Posterior cingulate gyrus (tissue), 11 donors: Measurements from ENCODE around the gene CES2.

Source experiments
- DNase-seq, 10 donors: peaks; one replicate each; pipeline versions ENCODE4 v3.0.0 to v3.0.0-alpha.2; 2020 to 2021; ENCODE audit warnings: mixed read lengths in 3 of 10
- intact Hi-C: fragments of 100-400 bp; cut with DNase I; formaldehyde crosslinking; loops from one replicate; pipeline ENCODE4 v1.15.1; 2023

The CES2 gene

DNA sequence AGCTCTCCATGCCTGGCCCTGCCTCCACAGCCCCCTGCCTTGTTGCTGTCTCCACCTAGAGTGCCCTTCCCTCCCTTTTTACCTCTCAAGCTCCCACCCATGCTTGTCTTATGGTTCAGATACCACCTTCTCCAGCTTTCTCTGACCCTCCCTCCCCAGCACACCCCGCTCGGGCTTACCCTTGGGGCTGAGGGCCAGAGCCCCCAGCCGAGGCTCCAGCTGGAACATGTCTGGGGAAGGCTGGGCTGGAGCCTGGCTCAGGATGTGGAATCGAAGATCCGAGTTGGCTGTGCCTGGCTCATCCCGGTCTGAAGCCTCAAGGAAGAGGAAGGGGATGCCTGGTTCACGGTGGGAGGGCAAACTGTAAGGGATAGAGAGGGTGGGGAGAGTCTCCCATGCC is 20.3 kb upstream of the CES2 start:
- no peak for DNase-seq

GRCh38 chr16:66916518-66916917 is 18.8 kb upstream of the CES2 start:
- intact Hi-C loops = no loop called here
- no peak for DNase-seq

More for the DNA sequence above, 20.3 kb upstream of the CES2 start:
- intact Hi-C loops = no loop called here

GRCh38 chr16:66917741-66918140 is 17.6 kb upstream of the CES2 start:
- intact Hi-C loops = no loop called here

GRCh38 chr16:66918355-66918754 is 17.0 kb upstream of the CES2 start:
- intact Hi-C loops = no loop called here
- DNase-seq = no peak

More at GRCh38 chr16:66917741-66918140, 17.6 kb upstream of the CES2 start:
- DNase-seq = no peak

- DNase-seq = no peak
- intact Hi-C loops = no loop called here
Observed at GRCh38 chr16:66918803-66919568, 16.3 kb upstream of the CES2 start, which contains the start of gene CDH16. CDH16 (minus strand) TSS chr16:66918885; CDS start chr16:66918065, 820 bp downstream.

DNA sequence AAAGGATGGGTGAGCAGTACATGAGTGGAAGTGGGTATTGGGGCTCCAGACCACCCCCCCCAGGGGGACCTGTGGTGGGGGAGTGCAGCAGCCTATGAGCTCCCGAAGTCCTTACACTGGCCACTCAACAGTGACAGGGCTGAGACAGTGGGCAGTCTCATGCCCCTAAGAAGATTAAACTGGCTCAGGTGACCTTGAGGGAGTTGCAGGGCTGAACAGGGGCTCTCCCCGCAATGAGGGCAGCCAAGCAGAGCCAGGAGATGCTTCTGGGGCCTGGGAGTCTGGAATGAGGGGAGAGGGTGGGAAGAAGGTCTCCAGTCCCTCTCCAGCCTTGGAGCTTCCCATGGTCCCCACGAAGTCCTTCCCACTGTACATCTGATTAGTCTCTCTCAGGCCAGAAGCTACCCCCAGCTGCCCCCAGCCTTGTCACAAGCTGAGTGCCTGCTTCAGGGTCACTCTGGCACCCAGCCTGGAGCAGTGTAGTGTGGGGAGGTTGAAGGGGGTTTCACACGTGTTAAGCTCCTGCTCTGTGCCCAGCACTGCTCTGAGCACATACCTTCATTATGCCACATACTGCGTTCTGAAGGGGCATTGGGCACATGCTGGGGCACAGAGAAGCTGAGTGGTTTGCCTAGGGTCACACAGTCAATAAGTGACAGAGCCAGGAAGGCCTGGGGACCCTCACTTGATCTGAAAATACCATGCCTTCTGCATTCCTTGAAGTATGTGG is 15.6 kb upstream of the CES2 start:
- DNase-seq = no peak
- intact Hi-C loops = no loop called here

DNA sequence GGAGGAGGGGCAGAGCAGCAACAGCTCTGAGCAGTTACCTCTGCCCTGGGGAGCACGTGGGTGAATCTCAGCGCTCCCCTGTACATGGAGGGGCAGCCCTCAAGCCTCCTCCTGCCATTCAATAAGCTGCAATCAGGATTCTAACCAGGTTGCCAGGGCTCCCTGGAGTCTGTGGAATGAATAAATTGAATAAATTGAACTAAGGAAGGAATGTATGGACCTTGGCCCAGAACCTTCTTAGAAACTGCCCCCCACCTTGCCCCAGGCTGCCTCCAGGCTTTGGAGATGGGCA is 15.1 kb upstream of the CES2 start:
- intact Hi-C loops = no loop called here

GRCh38 chr16:66920924-66921680 is 14.2 kb upstream of the CES2 start:
- intact Hi-C loops = no loop called here
- no peak for DNase-seq

More for the DNA sequence above, 15.1 kb upstream of the CES2 start:
- no peak for DNase-seq

GRCh38 chr16:66921729-66922450 is 13.4 kb upstream of the CES2 start:
- no peak for DNase-seq
- intact Hi-C loops = no loop called here

DNA sequence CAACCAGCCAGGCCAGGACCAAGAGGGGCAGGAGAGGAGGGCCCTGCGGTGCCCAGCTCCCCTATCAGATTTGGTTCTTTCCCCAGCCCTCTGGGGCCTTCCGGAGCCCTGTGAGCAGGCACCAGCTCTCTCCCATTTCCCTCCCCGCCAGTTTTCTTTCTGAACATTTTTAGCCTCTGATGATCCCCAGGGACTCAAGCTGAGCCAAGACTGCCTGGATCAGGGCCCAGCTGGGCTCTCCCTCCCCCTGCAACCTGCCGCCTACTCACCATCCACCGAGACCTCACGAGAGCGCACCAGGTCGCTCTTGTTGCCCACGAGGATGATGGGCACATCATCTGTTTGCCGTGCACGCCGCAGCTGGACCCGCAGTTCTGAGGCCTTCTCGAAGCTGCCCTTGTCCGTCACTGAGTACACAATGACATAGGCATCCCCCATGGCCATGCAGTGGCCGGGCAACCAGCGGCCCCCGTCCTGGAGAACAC is 12.0 kb upstream of the CES2 start:
- no peak for DNase-seq
- intact Hi-C loops = no loop called here

GRCh38 chr16:66923866-66924265 is 11.4 kb upstream of the CES2 start:
- intact Hi-C loops = no loop called here
- DNase-seq = no peak

DNA sequence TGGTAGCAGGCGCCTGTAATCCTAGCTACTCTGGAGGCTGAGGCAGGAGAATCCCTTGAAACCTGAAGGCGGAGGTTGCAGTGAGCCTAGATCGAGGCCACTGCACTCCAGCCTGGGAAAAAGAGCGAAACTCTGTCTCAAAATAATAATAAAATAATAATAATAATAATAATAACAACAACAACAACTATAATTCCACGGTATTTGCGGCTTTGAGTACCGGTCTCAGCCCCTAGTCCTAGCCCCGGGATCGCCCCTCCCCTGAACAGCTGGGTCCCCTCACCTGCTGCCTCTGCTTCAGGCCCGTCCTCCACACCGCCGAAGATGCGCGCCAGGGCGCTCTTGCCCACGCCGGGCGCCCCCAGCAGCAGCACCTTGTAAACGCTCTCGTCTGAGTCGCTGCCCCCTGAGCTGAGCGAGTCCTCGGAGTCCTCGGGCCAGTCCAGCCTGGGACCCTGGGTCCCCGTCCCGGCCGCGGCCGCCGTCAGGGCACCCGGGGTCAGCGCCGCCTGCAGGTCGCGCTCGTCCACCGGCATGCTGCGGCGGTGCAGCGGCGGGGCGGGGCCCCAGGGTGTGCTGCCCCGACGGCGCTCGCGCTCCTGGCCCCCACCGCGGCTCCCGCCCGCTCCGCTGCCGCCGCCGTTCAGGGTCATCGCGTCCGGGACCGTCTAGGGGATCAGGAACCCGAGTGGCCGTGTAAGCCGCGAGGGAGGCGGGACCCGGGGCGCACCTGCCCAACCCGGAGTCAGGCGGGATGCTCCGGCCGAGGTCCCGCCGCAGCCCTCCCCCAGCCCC is 10.6 kb upstream of the CES2 start:
- DNase-seq = no peak
- intact Hi-C loops = no loop called here

- no peak for DNase-seq
- intact Hi-C loops = no loop called here
Observed at GRCh38 chr16:66925322-66925840, 9.9 kb upstream of the CES2 start, which contains the start of gene RRAD. RRAD (minus strand) TSS chr16:66925535; CDS start chr16:66925179, 356 bp downstream.

DNA sequence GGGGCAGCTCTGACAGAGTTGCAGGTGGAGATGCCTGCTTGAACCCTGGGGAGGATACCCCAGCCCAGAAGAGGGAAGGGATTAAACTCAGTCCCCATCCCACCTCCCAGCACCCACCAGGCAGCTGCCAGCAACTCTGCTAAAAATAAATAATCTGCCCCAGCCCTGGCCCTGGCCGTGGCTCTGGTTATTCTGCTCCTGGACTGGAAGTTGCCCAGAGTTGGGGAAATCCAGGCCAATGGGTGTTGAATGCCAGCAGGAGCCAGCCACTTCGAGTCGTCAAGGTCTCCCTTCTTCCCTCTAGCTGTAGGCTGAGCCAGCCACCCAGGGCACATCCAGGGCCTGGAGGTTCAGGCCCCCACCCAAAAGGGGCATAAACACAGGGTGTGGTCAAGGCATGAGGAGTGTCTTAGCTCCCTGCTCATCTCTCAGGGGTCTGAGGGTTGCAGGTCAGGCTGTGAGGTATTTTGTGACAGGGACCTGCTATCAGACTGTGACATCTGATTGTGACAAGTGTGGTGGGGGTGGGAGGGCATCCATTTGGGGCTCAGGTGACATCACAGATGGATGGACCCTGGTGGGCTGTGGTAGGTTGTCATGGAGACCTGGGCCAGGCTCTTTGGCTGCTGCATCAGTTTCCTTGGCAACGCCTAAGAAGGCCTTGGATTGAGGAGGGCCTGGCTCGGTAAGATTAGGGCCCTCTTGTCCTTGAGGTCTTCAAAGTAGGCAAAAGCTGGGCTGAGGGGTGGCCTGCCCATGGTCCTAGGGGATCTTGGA is 9.0 kb upstream of the CES2 start:
- DNase-seq = peak in 1 of 10 donors; percentile 24
- intact Hi-C loops = no loop called here

- intact Hi-C loops = no loop called here
- no peak for DNase-seq
Observed at GRCh38 chr16:66926961-66927436, 8.3 kb upstream of the CES2 start.

DNA sequence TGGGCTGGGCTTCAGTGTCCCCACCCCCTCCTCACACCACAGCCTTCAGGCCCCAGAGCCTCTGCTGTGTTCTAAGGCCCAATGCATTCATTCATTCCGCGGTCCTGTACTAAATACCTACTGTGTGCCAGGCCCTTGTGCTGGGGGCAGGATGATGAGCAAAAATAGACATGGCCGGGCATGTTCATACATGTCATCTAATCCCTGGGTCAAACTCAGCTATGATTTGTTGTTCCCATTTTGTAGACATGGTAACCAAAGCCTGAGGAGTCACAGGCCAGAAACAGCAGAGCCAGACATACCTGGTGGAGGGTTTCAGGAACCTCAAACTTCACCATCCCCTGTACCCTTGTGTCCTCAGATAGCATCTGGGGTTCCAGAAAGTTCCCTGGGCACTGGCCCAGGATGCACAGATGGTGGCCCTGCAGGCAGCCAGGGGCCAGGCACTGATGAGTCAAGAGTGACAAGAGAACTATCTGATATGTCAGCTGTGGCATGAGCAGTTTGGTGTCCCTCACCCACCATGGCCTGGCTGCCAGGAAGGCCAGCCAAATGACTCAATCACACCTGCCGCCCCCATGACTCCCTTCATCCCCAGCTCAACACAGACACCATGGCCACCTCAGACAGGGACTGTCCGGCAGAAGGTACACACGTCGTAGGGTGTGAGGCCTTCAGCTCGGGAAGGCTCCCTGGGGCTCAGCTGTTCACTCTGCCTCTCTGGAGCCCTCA is 7.2 kb upstream of the CES2 start:
- intact Hi-C loops = no loop called here
- no peak for DNase-seq

- intact Hi-C loops = no loop called here
- DNase-seq = peak in 1 of 10 donors; percentile 18
Observed at GRCh38 chr16:66928702-66929388, 6.5 kb upstream of the CES2 start.
